Peyer's patch (tissue), 4 donors: ENCODE data around the gene GRIN2C.

Source experiments
- POLR2A ChIP-seq, 2 donors: fragments of 450-650 bp; IDR thresholded peaks; one replicate each; pipeline ENCODE4 v1.5.1; 2017; ENCODE audit warnings: antibody characterized with exemption in 2 of 2, mild to moderate bottlenecking in 2 of 2, moderate library complexity in 2 of 2
- TF ChIP-seq, protein P1 (sequence below), 6 experiments: fragments of 450-650 bp in 4 of 6; fragments of 200-600 bp in 2 of 6; sonication (generic) in 1 of 6; IDR thresholded peaks; one replicate each; pipeline ENCODE4 v1.5.1; 2017 to 2019; ENCODE audit warnings: antibody characterized with exemption in 6 of 6, mild to moderate bottlenecking in 3 of 6, moderate library complexity in 1 of 6

DNA sequence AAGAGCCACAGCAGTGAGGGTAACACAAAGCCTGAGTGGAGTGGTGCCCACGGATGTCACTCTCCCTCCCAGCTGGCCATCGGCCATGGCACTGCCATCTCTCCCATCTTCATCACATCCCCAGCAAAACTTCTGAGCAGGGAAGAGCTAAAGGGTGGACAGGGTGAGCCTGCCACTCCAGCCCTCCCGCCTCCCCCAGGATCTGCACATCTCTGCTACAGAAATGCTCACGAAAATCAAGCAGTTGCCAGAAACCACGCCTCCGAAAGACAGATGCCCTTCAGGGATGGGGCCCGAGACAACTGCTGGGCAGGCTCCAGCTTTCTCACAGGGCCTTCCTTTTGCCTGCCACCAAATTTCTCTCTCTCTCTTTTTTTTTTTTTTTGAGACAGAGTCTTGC, 3.6 kb downstream of the GRIN2C start:
- TF ChIP-seq, protein P1, sequence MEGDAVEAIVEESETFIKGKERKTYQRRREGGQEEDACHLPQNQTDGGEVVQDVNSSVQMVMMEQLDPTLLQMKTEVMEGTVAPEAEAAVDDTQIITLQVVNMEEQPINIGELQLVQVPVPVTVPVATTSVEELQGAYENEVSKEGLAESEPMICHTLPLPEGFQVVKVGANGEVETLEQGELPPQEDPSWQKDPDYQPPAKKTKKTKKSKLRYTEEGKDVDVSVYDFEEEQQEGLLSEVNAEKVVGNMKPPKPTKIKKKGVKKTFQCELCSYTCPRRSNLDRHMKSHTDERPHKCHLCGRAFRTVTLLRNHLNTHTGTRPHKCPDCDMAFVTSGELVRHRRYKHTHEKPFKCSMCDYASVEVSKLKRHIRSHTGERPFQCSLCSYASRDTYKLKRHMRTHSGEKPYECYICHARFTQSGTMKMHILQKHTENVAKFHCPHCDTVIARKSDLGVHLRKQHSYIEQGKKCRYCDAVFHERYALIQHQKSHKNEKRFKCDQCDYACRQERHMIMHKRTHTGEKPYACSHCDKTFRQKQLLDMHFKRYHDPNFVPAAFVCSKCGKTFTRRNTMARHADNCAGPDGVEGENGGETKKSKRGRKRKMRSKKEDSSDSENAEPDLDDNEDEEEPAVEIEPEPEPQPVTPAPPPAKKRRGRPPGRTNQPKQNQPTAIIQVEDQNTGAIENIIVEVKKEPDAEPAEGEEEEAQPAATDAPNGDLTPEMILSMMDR (IDR thresholded peaks at IDR 0.05), result no peak
- no peak for TF ChIP-seq POLR2A (IDR thresholded peaks at IDR 0.05)
